Smooth muscle cell (in vitro differentiated cells): Measurements from ENCODE around the gene SDK1. TPM values are rescaled to one million over a fixed set of nuclear protein-coding genes. Genes with fewer than 3 reads are reported as not detected.

ENCODE experiments used
- DNase-seq: peaks from one replicate; lab custom pipeline; 2025; ENCODE audit not compliant: unreplicated experiment; lab: John Stamatoyannopoulos, UW
- H2AFZ ChIP-seq: fragments of 200-600 bp; sonication (generic); 2 replicates; pipeline ENCODE4 v1.6.0; 2016; ENCODE audit warnings: antibody characterized with exemption, low read depth, mild to moderate bottlenecking
- H3F3A ChIP-seq: fragments of 200-600 bp; sonication (generic); 2 replicates; pipeline ENCODE4 v1.6.0; 2017; ENCODE audit warnings: antibody characterized with exemption, low read depth
- H3K27ac ChIP-seq: fragments of 200-600 bp; sonication (generic); 2 replicates; pipeline ENCODE4 v1.5.1; 2016; ENCODE audit warnings: low read depth, mild to moderate bottlenecking
- H3K27me3 ChIP-seq: fragments of 200-600 bp; sonication (generic); 2 replicates; pipeline ENCODE4 v1.6.1; 2016; ENCODE audit warnings: low read depth, mild to moderate bottlenecking
- H3K36me3 ChIP-seq: fragments of 200-600 bp; sonication (generic); 2 replicates; pipeline ENCODE4 v1.5.1; 2016; ENCODE audit warnings: low read depth
- H3K4me1 ChIP-seq: fragments of 200-600 bp; sonication (generic); 2 replicates; pipeline ENCODE4 v1.5.1; 2016; ENCODE audit warnings: low read depth
- H3K4me2 ChIP-seq: fragments of 200-600 bp; sonication (generic); 2 replicates; pipeline ENCODE4 v1.6.0; 2016; ENCODE audit warnings: mild to moderate bottlenecking
- H3K4me3 ChIP-seq: fragments of 200-600 bp; sonication (generic); 2 replicates; pipeline ENCODE4 v1.5.1; 2016; ENCODE audit warnings: mild to moderate bottlenecking
- H3K79me2 ChIP-seq: fragments of 200-600 bp; sonication (generic); 2 replicates; pipeline ENCODE4 v1.6.0; 2016; ENCODE audit warnings: low read depth, mild to moderate bottlenecking
- H3K9ac ChIP-seq: fragments of 200-600 bp; sonication (generic); 2 replicates; pipeline ENCODE4 v1.6.0; 2016; ENCODE audit warnings: low read depth
- H3K9me3 ChIP-seq: fragments of 200-600 bp; sonication (generic); replicated peaks from 2 replicates; pipeline ENCODE4 v1.5.1; 2016; ENCODE audit warnings: low read depth
- H4K20me1 ChIP-seq: fragments of 200-600 bp; sonication (generic); 2 replicates; pipeline ENCODE4 v1.6.0; 2016; ENCODE audit warnings: low read depth
- CTCF ChIP-seq: fragments of 200-600 bp; sonication (generic); IDR thresholded peaks from 2 replicates; pipeline ENCODE4 v1.5.1; 2017; ENCODE audit warnings: borderline replicate concordance, mild to moderate bottlenecking, antibody characterized with exemption; ENCODE audit not compliant: insufficient read depth, poor library complexity, severe bottlenecking
- WGBS: methylation state at CpG from one replicate; pipeline ENCODE4 v1.1.7; 2016; ENCODE audit warnings: low lambda C conversion rate; 5-methylcytosine and 5-hydroxymethylcytosine counted together
- polyA plus RNA-seq: library from polyadenylated mRNA; unstranded; fragments of >200 nt; fragmentation: Nextera tagmentation; extraction: Ambion mirVana; gene quantifications from 2 replicates; pipeline ENCODE4 v1.2.1, GENCODE V29; 2016
- total RNA-seq: library from RNA; depleted of rRNA; stranded (reverse); fragments of >200 nt; gene quantifications from 2 replicates; pipeline ENCODE4 v1.2.3, GENCODE V29; 2014

SDK1 gene
- total and polyA plus RNA-seq, 2 experiments from 2014 or later = 1.1 to 2.5 TPM

- no peak for TF ChIP-seq CTCF
- Histone ChIP-seq H3K27ac (no peak overlapping the region), H4K20me1 (no peaks in the 10 kb centered on the region), H3K9ac (no peak overlapping the region), H3K79me2 (no peaks in the 10 kb centered on the region), H3K9me3 (no peaks in the 10 kb centered on the region), H3K4me2 (no peak overlapping the region), H3K27me3 (no peaks in the 10 kb centered on the region), H3F3A (no peaks in the 10 kb centered on the region), H3K36me3 (no peaks in the 10 kb centered on the region), H3K4me3 (no peak overlapping the region), H2AFZ (no peak overlapping the region), H3K4me1 (peaks cover 14% of the 10 kb centered on the region)
- 92% methylated on average over 14 of the region's 14 CpGs for WGBS
- DNase-seq = no peak
Measured at GRCh38 chr7:4145576-4145975, 844.5 kb downstream of the SDK1 start.

GRCh38 chr7:4147926-4148620, 847.0 kb downstream of the SDK1 start:
- Histone ChIP-seq H3K27me3 (no peaks in the 10 kb centered on the region), H3K4me2 (no peak overlapping the region), H3F3A (no peaks in the 10 kb centered on the region), H3K4me1 (peaks cover 14% of the 10 kb centered on the region), H4K20me1 (no peaks in the 10 kb centered on the region), H3K27ac (no peak overlapping the region), H3K9me3 (no peaks in the 10 kb centered on the region), H3K36me3 (no peaks in the 10 kb centered on the region), H2AFZ (no peak overlapping the region), H3K4me3 (no peak overlapping the region), H3K9ac (no peak overlapping the region), H3K79me2 (no peaks in the 10 kb centered on the region)
- WGBS = 91% methylated on average over 28 of the region's 28 CpGs
- no peak for DNase-seq
- TF ChIP-seq CTCF = no peak

- H4K20me1 ChIP-seq = no peaks in the 10 kb centered on the region
- no peaks in the 10 kb centered on the region for H3K9me3 ChIP-seq
- WGBS = 93% methylated on average over 17 of the region's 18 CpGs
- no peaks in the 10 kb centered on the region for H3K27me3 ChIP-seq
- TF ChIP-seq CTCF = no peak
- DNase-seq = no peak
- H3K4me3 ChIP-seq = no peak overlapping the region
- no peak overlapping the region for H3K27ac ChIP-seq
- peaks cover 13% of the 10 kb centered on the region for H3K4me1 ChIP-seq
- no peak overlapping the region for H2AFZ ChIP-seq
- H3F3A ChIP-seq = no peaks in the 10 kb centered on the region
- H3K4me2 ChIP-seq = no peak overlapping the region
- no peaks in the 10 kb centered on the region for H3K79me2 ChIP-seq
- no peaks in the 10 kb centered on the region for H3K36me3 ChIP-seq
- no peak overlapping the region for H3K9ac ChIP-seq
Measured at GRCh38 chr7:4149236-4149635, 848.2 kb downstream of the SDK1 start.

GRCh38 chr7:4149645-4150044, 848.6 kb downstream of the SDK1 start:
- no peak overlapping the region for H3K27ac ChIP-seq
- H3K4me3 ChIP-seq = no peak overlapping the region
- no peaks in the 10 kb centered on the region for H3K9me3 ChIP-seq
- no peaks in the 10 kb centered on the region for H3F3A ChIP-seq
- no peak overlapping the region for H3K4me2 ChIP-seq
- H3K4me1 ChIP-seq = peaks cover 9% of the 10 kb centered on the region
- H3K9ac ChIP-seq = no peak overlapping the region
- no peaks in the 10 kb centered on the region for H4K20me1 ChIP-seq
- no peaks in the 10 kb centered on the region for H3K36me3 ChIP-seq
- H3K79me2 ChIP-seq = no peaks in the 10 kb centered on the region
- H3K27me3 ChIP-seq = no peaks in the 10 kb centered on the region
- TF ChIP-seq CTCF = no peak
- H2AFZ ChIP-seq = no peak overlapping the region
- DNase-seq = no peak
- WGBS = 97% methylated on average over 11 of the region's 11 CpGs
